Spleen (tissue), 11 donors: ENCODE data around the gene ACTC1. TPM values are rescaled to one million over a fixed set of nuclear protein-coding genes. Genes with fewer than 3 reads are reported as not detected.

Source experiments
- DNase-seq: peaks from one replicate; pipeline ENCODE4 v3.0.0-alpha.2; 2020
- H3K27ac ChIP-seq, 8 donors: fragments of 200-600 bp; sonication (generic) in 7 of 8; 1 replicate in 4 of 8; 2 replicates in 4 of 8; pipeline versions ENCODE4 v1.5.0 to v1.8.0; 2016 to 2021; ENCODE audit warnings: inconsistent platforms in 4 of 8, mild to moderate bottlenecking in 4 of 8, moderate library complexity in 1 of 8
- H3K27me3 ChIP-seq, 7 donors: fragments of 200-600 bp; sonication (generic) in 6 of 7; replicated peaks in 1 of 7; 1 replicate in 4 of 7; 2 replicates in 3 of 7; pipeline versions ENCODE4 v1.5.0 to v1.8.0; 2016 to 2021; ENCODE audit warnings: inconsistent platforms in 3 of 7, mild to moderate bottlenecking in 1 of 7
- H3K36me3 ChIP-seq, 6 donors: fragments of 200-600 bp; sonication (generic) in 5 of 6; 1 replicate in 4 of 6; 2 replicates in 2 of 6; pipeline versions ENCODE4 v1.5.0 to v1.8.0; 2016 to 2021; ENCODE audit warnings: inconsistent platforms in 2 of 6
- H3K4me1 ChIP-seq, 6 donors: fragments of 200-600 bp; sonication (generic) in 5 of 6; 1 replicate in 3 of 6; 2 replicates in 3 of 6; pipeline versions ENCODE4 v1.5.0 to v1.8.0; 2016 to 2021; ENCODE audit warnings: inconsistent platforms in 3 of 6
- H3K4me3 ChIP-seq, 8 donors: fragments of 200-600 bp; sonication (generic) in 7 of 8; 1 replicate in 4 of 8; 2 replicates in 4 of 8; pipeline versions ENCODE4 v1.5.0 to v1.8.0; 2016 to 2021; ENCODE audit warnings: inconsistent platforms in 4 of 8, mild to moderate bottlenecking in 4 of 8, moderate library complexity in 2 of 8
- H3K9me3 ChIP-seq, 8 donors: fragments of 200-600 bp; sonication (generic) in 7 of 8; 1 replicate in 4 of 8; 2 replicates in 4 of 8; pipeline versions ENCODE4 v1.5.0 to v1.8.0; 2016 to 2021; ENCODE audit warnings: inconsistent platforms in 4 of 8
- CTCF ChIP-seq, 11 experiments: fragments of 200-600 bp in 7 of 11; fragments of 450-650 bp in 4 of 11; sonication (generic) in 4 of 11; IDR thresholded peaks in 8 of 11; conservative IDR thresholded peaks in 3 of 11; 1 replicate in 7 of 11; 2 replicates in 4 of 11; pipeline versions ENCODE4 v1.4.0 to v1.8.0; 2016 to 2021; ENCODE audit warnings: antibody characterized with exemption in 11 of 11, inconsistent platforms in 4 of 11, mild to moderate bottlenecking in 1 of 11
- POLR2A ChIP-seq, 3 donors: fragments of 450-650 bp; IDR thresholded peaks; one replicate each; pipeline ENCODE4 v1.5.1; 2017; ENCODE audit warnings: antibody characterized with exemption in 3 of 3, mild to moderate bottlenecking in 1 of 3
- POLR2AphosphoS5 ChIP-seq, 3 donors: sonication (generic); formaldehyde crosslinking; IDR thresholded peaks; one replicate each; pipeline ENCODE4 v1.5.1; 2017; ENCODE audit warnings: antibody characterized with exemption in 3 of 3
- WGBS, 5 donors: extraction: QIAGEN DNeasy Blood & Tissue Kit in 3 of 5; methylation state at CpG; one replicate each; pipeline versions ENCODE4 v1.1.5 to v1.1.7; 2013 to 2018; 5-methylcytosine and 5-hydroxymethylcytosine counted together
- intact Hi-C: fragments of 100-400 bp; cut with DNase I; formaldehyde crosslinking; loops from one replicate; pipeline ENCODE4 v1.15.0; 2023; ENCODE audit warnings: low total_unique reads
- polyA plus RNA-seq, 3 donors: library from polyadenylated mRNA; stranded (reverse); fragments of 200-250 nt; gene quantifications; one replicate each; pipeline ENCODE4 v1.2.1, GENCODE V29; 2013
- total RNA-seq, 7 donors: library from RNA; depleted of rRNA in 3 of 7; stranded (reverse); fragments of >200 nt in 3 of 7; fragmentation: NEBNext Ultra II Directional in 4 of 7; extraction: Animal tissue kit (Norgen Biotek cat#: 25700) in 4 of 7; gene quantifications; one replicate each; pipeline versions ENCODE4 v1.1.0 to v1.2.1, GENCODE V29; 2016 to 2021
- donor health status: healthy with polysubstance abuse.
- donor health status: DM: no; HTN: no; CAD: no; lungs with moderate emphysema.
- donor health status: DM: no; HTN: no; CAD: no.
- donor health status: Bipolar disorder and iron deficiency.
- donor health status: healthy.
- donor health status: DM: no; HTN: no; CAD: no.
- donor health status: DM: yes; HTN: yes; CAD: no.

The ACTC1 gene
- total and polyA plus RNA-seq, 10 donors = 0.32 to 2.8 (median 0.96) TPM

- intact Hi-C loops = no loop called here
- H3K27ac ChIP-seq = no peak overlapping the region
- no peaks in the 10 kb centered on the region for H3K4me1 ChIP-seq
- no peak for DNase-seq
- no peak overlapping the region for H3K4me3 ChIP-seq
- H3K9me3 ChIP-seq = peaks cover 0 to 16% (median 7%) of the 10 kb centered on the region in 8 donors
- TF ChIP-seq POLR2AphosphoS5 (IDR thresholded peaks at IDR 0.05) (no peak), CTCF (IDR thresholded peaks at IDR 0.05 in 8 of 11, conservative IDR thresholded peaks at IDR 0.05 in 3 of 11) (no peak), POLR2A (IDR thresholded peaks at IDR 0.05) (no peak)
- H3K27me3 ChIP-seq = peaks cover 0 to 11% (median 0%) of the 10 kb centered on the region in 7 donors
- WGBS, 5 donors = 76 to 89% (median 81%) methylated on average over 2 of the region's 2 CpGs
- H3K36me3 ChIP-seq = no peaks in the 10 kb centered on the region
Observed at GRCh38 chr15:34780725-34781124, 14.6 kb downstream of the ACTC1 start.

GRCh38 chr15:34776606-34777105 lies 18.7 kb downstream of the ACTC1 start:
- Histone ChIP-seq H3K4me1 (no peaks in the 10 kb centered on the region), H3K4me3 (no peak overlapping the region), H3K9me3 (peaks cover 0 to 15% (median 7%) of the 10 kb centered on the region in 8 donors), H3K27ac (no peak overlapping the region), H3K36me3 (no peaks in the 10 kb centered on the region), H3K27me3 (peaks cover 0 to 7% (median 0%) of the 10 kb centered on the region in 7 donors)
- 71 to 92% (median 91%) methylated on average over 2 of the region's 2 CpGs for WGBS, 5 donors
- DNase-seq = no peak
- intact Hi-C loops = no loop called here
- TF ChIP-seq POLR2A (IDR thresholded peaks at IDR 0.05) (no peak), CTCF (IDR thresholded peaks at IDR 0.05 in 8 of 11, conservative IDR thresholded peaks at IDR 0.05 in 3 of 11) (no peak), POLR2AphosphoS5 (IDR thresholded peaks at IDR 0.05) (no peak)

- no peak overlapping the region for H3K27ac ChIP-seq
- no peaks in the 10 kb centered on the region for H3K36me3 ChIP-seq
- WGBS, 5 donors = 34 to 48% (median 36%) methylated on average over 2 of the region's 2 CpGs
- H3K4me3 ChIP-seq = no peak overlapping the region
- no peaks in the 10 kb centered on the region for H3K9me3 ChIP-seq
- TF ChIP-seq POLR2A (IDR thresholded peaks at IDR 0.05) (no peak), CTCF (IDR thresholded peaks at IDR 0.05 in 8 of 11, conservative IDR thresholded peaks at IDR 0.05 in 3 of 11) (no peak), POLR2AphosphoS5 (IDR thresholded peaks at IDR 0.05) (no peak)
- H3K4me1 ChIP-seq = no peaks in the 10 kb centered on the region
- H3K27me3 ChIP-seq = peaks cover 0 to 7% (median 0%) of the 10 kb centered on the region in 7 donors
- no peak for DNase-seq
- intact Hi-C loops = no loop called here
Observed at GRCh38 chr15:34773917-34774316, 21.4 kb downstream of the ACTC1 start.

GRCh38 chr15:34773013-34773412 lies 22.3 kb downstream of the ACTC1 start:
- peaks cover 0 to 7% (median 0%) of the 10 kb centered on the region in 7 donors for H3K27me3 ChIP-seq
- no peaks in the 10 kb centered on the region for H3K36me3 ChIP-seq
- H3K4me1 ChIP-seq = no peaks in the 10 kb centered on the region
- no peak overlapping the region for H3K4me3 ChIP-seq
- no peak for TF ChIP-seq POLR2AphosphoS5 (IDR thresholded peaks at IDR 0.05)
- no peak for TF ChIP-seq CTCF (IDR thresholded peaks at IDR 0.05 in 8 of 11, conservative IDR thresholded peaks at IDR 0.05 in 3 of 11)
- no peaks in the 10 kb centered on the region for H3K9me3 ChIP-seq
- intact Hi-C loops = no loop called here
- no peak for DNase-seq
- H3K27ac ChIP-seq = no peak overlapping the region
